HepG2 (cell line): ENCODE data around the gene CPNE4. TPM values are rescaled to one million over a fixed set of nuclear protein-coding genes. Genes with fewer than 3 reads are reported as not detected.

Experiments used
- ATAC-seq: fragments of 200-7000 bp; cut with Tn5 transposase; 3 replicates; pipeline ENCODE4 v1.9.1; 2020; ENCODE audit warnings: mild to moderate bottlenecking, moderate library complexity
- BruUV-seq: library from RNA; stranded (reverse); fragments of 400-500 nt; replicated peaks from 2 replicates; lab custom pipeline; 2021; lab: Mats Ljungman, UMichigan
- CTCF ChIA-PET: fragments of 300-600 bp; formaldehyde crosslinking; extraction: SDS; loops from one replicate; lab custom pipeline; 2021; ENCODE audit warnings: low total read pairs, inconsistent platforms, low intra/inter-chr PET ratio; lab: Yijun Ruan, JAX
- POLR2A ChIA-PET: fragments of 350-600 bp; sonication (Branson Sonifier 250); formaldehyde crosslinking; loops from one replicate; lab custom pipeline; 2020; ENCODE audit warnings: antibody characterized with exemption, inconsistent platforms; lab: Yijun Ruan, JAX
- DNase-seq: peaks from one replicate; pipeline ENCODE4 v3.0.0-alpha.2; 2015; ENCODE audit warnings: low spot score
- FAIRE-seq: peaks from 3 replicates; lab custom pipeline; 2011; peaks lifted over from hg19 to GRCh38; lab: Jason Lieb, UNC
- H2AFZ ChIP-seq: one replicate; pipeline ENCODE4 v1.6.1; 2011; ENCODE audit warnings: low read length, inconsistent platforms
- H3K27ac ChIP-seq: fragments of 300-600 bp; 3 replicates; pipeline ENCODE4 v1.8.0; 2011; ENCODE audit warnings: mixed run types, mild to moderate bottlenecking, mixed read lengths, low read length, inconsistent platforms; ENCODE audit not compliant: insufficient read depth; ENCODE audit errors: extremely low read length
- H3K27me3 ChIP-seq, 2 experiments: fragments of 200-600 bp in 1 of 2; 2 replicates in 1 of 2; 3 replicates in 1 of 2; pipeline versions ENCODE4 v1.6.0 to v1.8.0; 2011; ENCODE audit warnings: low read length in 2 of 2, mild to moderate bottlenecking in 2 of 2, moderate library complexity in 2 of 2, inconsistent platforms in 1 of 2; ENCODE audit not compliant: insufficient read depth in 2 of 2, control insufficient read depth in 1 of 2
- H3K36me3 ChIP-seq, 2 experiments: fragments of 200-600 bp in 1 of 2; replicated peaks in 1 of 2; 2 replicates in 1 of 2; 3 replicates in 1 of 2; pipeline versions ENCODE4 v1.5.1 to v1.8.0; 2011; ENCODE audit warnings: low read length in 2 of 2, inconsistent platforms in 1 of 2; ENCODE audit not compliant: insufficient read depth in 2 of 2, control insufficient read depth in 1 of 2
- H3K4me1 ChIP-seq: 2 replicates; pipeline ENCODE4 v1.5.1; 2012; ENCODE audit warnings: low read length, inconsistent platforms; ENCODE audit not compliant: insufficient read depth
- H3K4me2 ChIP-seq: 2 replicates; pipeline ENCODE4 v1.6.0; 2011; ENCODE audit warnings: low read depth, low read length, inconsistent platforms
- H3K4me3 ChIP-seq, 3 experiments: fragments of 200-600 bp in 1 of 3; sonication (generic), shearing (Covaris generic) in 1 of 3; replicated peaks in 1 of 3; 2 replicates each; pipeline ENCODE4 v1.5.1; 2011 to 2016; ENCODE audit warnings: low read length in 3 of 3, inconsistent platforms in 2 of 3, low read depth in 2 of 3, mild to moderate bottlenecking in 2 of 3, control low read depth in 1 of 3, mixed read lengths in 1 of 3; ENCODE audit not compliant: insufficient read depth in 1 of 3
- H3K79me2 ChIP-seq: one replicate; pipeline ENCODE4 v1.6.1; 2011; ENCODE audit warnings: low read length, inconsistent platforms; ENCODE audit not compliant: insufficient read depth
- H3K9ac ChIP-seq: 2 replicates; pipeline ENCODE4 v1.6.0; 2011; ENCODE audit warnings: mild to moderate bottlenecking, low read depth, low read length, inconsistent platforms; ENCODE audit not compliant: insufficient read depth
- H3K9me3 ChIP-seq: 2 replicates; pipeline ENCODE4 v1.5.1; 2012; ENCODE audit warnings: mild to moderate bottlenecking, low read length
- H4K20me1 ChIP-seq: 2 replicates; pipeline ENCODE4 v1.6.0; 2011; ENCODE audit warnings: inconsistent platforms, mild to moderate bottlenecking, low read length, moderate library complexity; ENCODE audit not compliant: insufficient read depth
- ARID2 ChIP-seq: sonication (generic); formaldehyde crosslinking; IDR thresholded peaks from 2 replicates; pipeline ENCODE4 v1.8.1; 2022; ENCODE audit warnings: mild to moderate bottlenecking, missing genetic modification reagents, borderline replicate concordance
- NBN ChIP-seq: fragments of 450-650 bp; conservative IDR thresholded peaks from 2 replicates; pipeline ENCODE4 v1.6.1; 2017
- NFRKB ChIP-seq: fragments of 450-650 bp; IDR thresholded peaks from 2 replicates; pipeline ENCODE4 v1.6.1; 2017
- PCBP2 ChIP-seq: fragments of 200-400 bp; formaldehyde crosslinking; optimal IDR thresholded peaks from 2 replicates; pipeline ENCODE3; 2018; ENCODE audit warnings: low read length, low read depth; ENCODE audit not compliant: poor library complexity, severe bottlenecking
- TCF7 ChIP-seq: sonication (generic); IDR thresholded peaks from 2 replicates; pipeline ENCODE4 v1.6.1; 2016; ENCODE audit warnings: antibody characterized with exemption, low read depth
- TOPORS ChIP-seq: sonication (generic); formaldehyde crosslinking; IDR thresholded peaks from 2 replicates; pipeline ENCODE4 v1.8.0; 2023; ENCODE audit warnings: mild to moderate bottlenecking, missing genetic modification reagents
- ZNF333 ChIP-seq: sonication (generic); formaldehyde crosslinking; IDR thresholded peaks from 2 replicates; pipeline ENCODE4 v1.4.0; 2020; ENCODE audit warnings: mild to moderate bottlenecking, missing genetic modification reagents, borderline replicate concordance
- ZNF616 ChIP-seq: sonication (generic); formaldehyde crosslinking; IDR thresholded peaks from 2 replicates; pipeline ENCODE4 v1.5.0; 2020; ENCODE audit warnings: low read depth, mild to moderate bottlenecking, missing genetic modification reagents
- WGBS: methylation state at CpG from one replicate; pipeline ENCODE4 v1.1.6; 2017; ENCODE audit warnings: low lambda C conversion rate; 5-methylcytosine and 5-hydroxymethylcytosine counted together
- in situ Hi-C: cut with HindIII; loops from 2 replicates; pipeline ENCODE4 v1.10.0; 2017; ENCODE audit warnings: low pct_unique_long_range_greater_than_20kb; ENCODE audit not compliant: extremely low pct_ligation_motif_present
- intact Hi-C: fragments of 100-400 bp; cut with micrococcal nuclease; formaldehyde crosslinking; loops from one replicate; pipeline ENCODE4 v1.10.0; 2022; ENCODE audit not compliant: unreplicated experiment
- polyA plus RNA-seq, 8 experiments: library from polyadenylated mRNA; depleted of rRNA in 3 of 8; stranded (reverse) in 7 of 8; unstranded in 1 of 8; fragments of >200 nt; fragmentation: Illumina TruSeq in 4 of 8; extraction: Trizol in 4 of 8; gene quantifications; 2 replicates each; pipeline versions ENCODE4 v1.2.1 to v1.2.3, GENCODE V29; 2011 to 2016; ENCODE audit warnings: low read depth in 4 of 8, missing spikeins in 1 of 8, mixed read lengths in 1 of 8; ENCODE audit not compliant: insufficient read depth in 1 of 8
- total RNA-seq, 5 experiments: library from RNA; depleted of rRNA; stranded (reverse); fragments of >200 nt; fragmentation: Illumina TruSeq; extraction: Trizol; gene quantifications; 2 replicates each; pipeline ENCODE4 v1.2.3, GENCODE V29; 2016; ENCODE audit warnings: low read depth in 1 of 5
- TF ChIP-seq, protein P1 (sequence below): IDR thresholded peaks from 2 replicates; pipeline ENCODE4 v1.4.0; 2020; ENCODE audit warnings: mild to moderate bottlenecking, missing genetic modification reagents

Gene CPNE4
- total and polyA plus RNA-seq, 2 of the 13 experiments (the other 11 are each of a cell fraction or from before 2014, with no cell fraction given) = not detected

DNA sequence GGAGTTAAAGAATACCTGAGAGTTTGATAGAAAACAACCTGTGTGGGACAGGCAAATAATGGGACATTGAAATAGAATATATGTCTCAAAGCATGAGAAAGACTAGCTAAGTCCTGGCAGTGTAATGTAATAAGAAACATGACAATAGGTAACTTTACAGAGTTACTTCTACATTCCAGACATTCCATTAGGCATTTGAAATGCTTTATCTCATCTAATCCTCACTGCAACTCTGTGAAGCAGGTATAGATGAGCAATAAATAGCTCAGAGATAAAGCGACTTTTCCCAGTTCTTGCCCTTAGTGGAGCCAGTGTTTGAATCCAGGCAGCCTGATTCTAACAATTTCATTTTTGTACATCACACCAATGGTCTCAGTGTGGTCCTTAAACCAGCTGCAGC, 76.8 kb downstream of the CPNE4 start:
- DNase-seq = no peak
- Histone ChIP-seq H2AFZ (no peak overlapping the region), H3K9ac (no peak overlapping the region), H3K27me3 (no peaks in the 10 kb centered on the region), H3K4me3 (no peak overlapping the region), H4K20me1 (no peaks in the 10 kb centered on the region), H3K4me2 (no peak overlapping the region), H3K27ac (no peak overlapping the region), H3K36me3 (no peaks in the 10 kb centered on the region), H3K79me2 (no peaks in the 10 kb centered on the region), H3K4me1 (no peaks in the 10 kb centered on the region), H3K9me3 (no peaks in the 10 kb centered on the region)
- CTCF ChIA-PET = no interaction called here
- FAIRE-seq = no peak
- POLR2A ChIA-PET = no interaction called here
- BruUV-seq = no TSS peak
- in situ Hi-C loops (no loop called here), intact Hi-C loops (no loop called here)
- WGBS = 0% methylated on average over 1 of the region's 1 CpG
- TF ChIP-seq PCBP2 = no peak
- no peak for TF ChIP-seq ZNF333 (CRISPR knock-in tag)
- TF ChIP-seq TOPORS = no peak
- no peak for TF ChIP-seq TCF7
- TF ChIP-seq, protein P1, sequence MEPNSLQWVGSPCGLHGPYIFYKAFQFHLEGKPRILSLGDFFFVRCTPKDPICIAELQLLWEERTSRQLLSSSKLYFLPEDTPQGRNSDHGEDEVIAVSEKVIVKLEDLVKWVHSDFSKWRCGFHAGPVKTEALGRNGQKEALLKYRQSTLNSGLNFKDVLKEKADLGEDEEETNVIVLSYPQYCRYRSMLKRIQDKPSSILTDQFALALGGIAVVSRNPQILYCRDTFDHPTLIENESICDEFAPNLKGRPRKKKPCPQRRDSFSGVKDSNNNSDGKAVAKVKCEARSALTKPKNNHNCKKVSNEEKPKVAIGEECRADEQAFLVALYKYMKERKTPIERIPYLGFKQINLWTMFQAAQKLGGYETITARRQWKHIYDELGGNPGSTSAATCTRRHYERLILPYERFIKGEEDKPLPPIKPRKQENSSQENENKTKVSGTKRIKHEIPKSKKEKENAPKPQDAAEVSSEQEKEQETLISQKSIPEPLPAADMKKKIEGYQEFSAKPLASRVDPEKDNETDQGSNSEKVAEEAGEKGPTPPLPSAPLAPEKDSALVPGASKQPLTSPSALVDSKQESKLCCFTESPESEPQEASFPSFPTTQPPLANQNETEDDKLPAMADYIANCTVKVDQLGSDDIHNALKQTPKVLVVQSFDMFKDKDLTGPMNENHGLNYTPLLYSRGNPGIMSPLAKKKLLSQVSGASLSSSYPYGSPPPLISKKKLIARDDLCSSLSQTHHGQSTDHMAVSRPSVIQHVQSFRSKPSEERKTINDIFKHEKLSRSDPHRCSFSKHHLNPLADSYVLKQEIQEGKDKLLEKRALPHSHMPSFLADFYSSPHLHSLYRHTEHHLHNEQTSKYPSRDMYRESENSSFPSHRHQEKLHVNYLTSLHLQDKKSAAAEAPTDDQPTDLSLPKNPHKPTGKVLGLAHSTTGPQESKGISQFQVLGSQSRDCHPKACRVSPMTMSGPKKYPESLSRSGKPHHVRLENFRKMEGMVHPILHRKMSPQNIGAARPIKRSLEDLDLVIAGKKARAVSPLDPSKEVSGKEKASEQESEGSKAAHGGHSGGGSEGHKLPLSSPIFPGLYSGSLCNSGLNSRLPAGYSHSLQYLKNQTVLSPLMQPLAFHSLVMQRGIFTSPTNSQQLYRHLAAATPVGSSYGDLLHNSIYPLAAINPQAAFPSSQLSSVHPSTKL = no peak
- TF ChIP-seq NBN = no peak
- TF ChIP-seq ZNF616 (CRISPR knock-in tag) = no peak
- TF ChIP-seq NFRKB = no peak
- TF ChIP-seq ARID2 = no peak
- no peak for ATAC-seq
